ENCODE measurements around the gene ANKRD39. TPM values are rescaled to one million over a fixed set of nuclear protein-coding genes. Genes with fewer than 3 reads are reported as not detected.

The ANKRD39 gene
- total and polyA plus RNA-seq, 2 of the 8 experiments (the other 6 are each of a cell fraction or from before 2014, with no cell fraction given), result 18.5 to 21.3 TPM

- Histone ChIP-seq H3K27ac (ENCODE audit: low read depth, low read length) (no peak overlapping the region), H4K20me1 (replicated peaks in 1 of 2; ENCODE audit: control insufficient read depth in 1 of 2, insufficient read depth in 2 of 2, low read length in 2 of 2) (peaks cover 18 to 42% of the 10 kb centered on the region in 2 experiments), H2AK5ac (ENCODE audit: low read depth, low read length) (no peak overlapping the region), H4K8ac (ENCODE audit: extremely low read depth, insufficient read depth, low read length) (peak overlapping the region; percentile 15; the same call in 1 of the 2 replicates), H3K27me3 (replicated peaks in 1 of 4; ENCODE audit: control insufficient read depth in 3 of 4, extremely low read depth in 1 of 4, insufficient read depth in 3 of 4, low read length in 3 of 4) (no peaks in the 10 kb centered on the region; a peak in 1 of 7 replicates), H3K4me3 (ENCODE audit: extremely low read depth in 1 of 4, insufficient read depth in 2 of 4, low read depth in 3 of 4, low read length in 4 of 4) (no peak overlapping the region), H3K23ac (ENCODE audit: insufficient read length) (no peak overlapping the region), H3K36me3 (ENCODE audit: control insufficient read depth in 2 of 4, insufficient read depth in 4 of 4, low read length in 3 of 4) (peaks cover 0 to 15% (median 4%) of the 10 kb centered on the region in 4 experiments; a peak in 5 of 8 replicates), H4K91ac (replicated peaks; ENCODE audit: insufficient read length, low read length) (no peak overlapping the region), H3K79me1 (ENCODE audit: low read depth, low read length) (peaks cover 36% of the 10 kb centered on the region), H2BK120ac (replicated peaks; ENCODE audit: low read depth, low read length) (no peak overlapping the region), H3K9me3 (ENCODE audit: insufficient read depth in 2 of 2, low read depth in 1 of 2, low read length in 1 of 2) (no peaks in the 10 kb centered on the region), H3K4me1 (replicated peaks in 1 of 4; ENCODE audit: control insufficient read depth in 3 of 4, insufficient read depth in 4 of 4, low read length in 3 of 4) (peaks cover 0 to 22% (median 16%) of the 10 kb centered on the region in 4 experiments; a peak in 6 of 7 replicates), H2BK12ac (ENCODE audit: low read depth, low read length) (no peak overlapping the region), H4K5ac (ENCODE audit: insufficient read length, low read depth, low read length) (no peak overlapping the region), H3K23me2 (ENCODE audit: low read depth, low read length) (peaks cover 17% of the 10 kb centered on the region), H2BK5ac (ENCODE audit: low read depth, low read length) (no peak overlapping the region), H3K18ac (ENCODE audit: extremely low read depth, low read length) (no peak overlapping the region), H3K4me2 (ENCODE audit: insufficient read depth in 1 of 2, low read depth in 2 of 2, low read length in 2 of 2) (peak overlapping the region in 1 of 2 experiments; percentile 98; a peak in 2 of 4 replicates), H2BK15ac (ENCODE audit: low read length) (no peak overlapping the region), H2BK20ac (ENCODE audit: low read length) (no peak overlapping the region), H2AFZ (ENCODE audit: low read length) (no peak overlapping the region), H3K79me2 (ENCODE audit: control insufficient read depth in 1 of 2, insufficient read depth in 2 of 2, low read length in 2 of 2) (peaks cover 3 to 75% of the 10 kb centered on the region in 2 experiments; a peak in 3 of 4 replicates), H3K4ac (replicated peaks; ENCODE audit: insufficient read length, low read depth, low read length) (no peak overlapping the region), H3K9ac (replicated peaks in 1 of 4; ENCODE audit: extremely low read depth in 1 of 4, low read depth in 3 of 4, low read length in 3 of 4) (no peak overlapping the region), H3K56ac (replicated peaks; ENCODE audit: insufficient read length, low read depth, low read length) (no peak overlapping the region), H3K14ac (ENCODE audit: insufficient read length) (no peak overlapping the region)
- DNase-seq (ENCODE audit: low read depth in 1 of 2, low spot score in 2 of 2), result no peak
- WGBS, 2 experiments (ENCODE audit: extremely low coverage in 1 of 2, insufficient coverage in 1 of 2, insufficient read length in 1 of 2, insufficient replicate concordance in 2 of 2, low coverage in 1 of 2, low lambda C conversion rate in 2 of 2, missing lambda C conversion rate in 1 of 2), result 91% methylated on average over 12 of the region's 12 CpGs; no CpG with 5 or more reads in 1 of the 2 experiments
- ChIA-PET POLR2A (ENCODE audit: partially characterized antibody) (interaction anchor here (0.8 to 2.1 kb wide), 11 partner anchors 10 to 131 kb away, joined by 3 to 9 read pairs (median 3); partner anchors contain the start of gene ANKRD23), CTCF (ENCODE audit: partially characterized antibody) (interaction anchor here (0.8 to 5.3 kb wide), 12 partner anchors 10 to 292 kb away, joined by 3 to 30 read pairs (median 4); no protein-coding TSS in a partner anchor)
- FAIRE-seq, result no peak
- TF ChIP-seq NANOG (IDR thresholded peaks at IDR 0.05; ENCODE audit: insufficient read depth, low read depth, low read length, poor library complexity, severe bottlenecking), result no peak
- peak in 1 of 2 experiments; percentile 5; a peak in 1 of 4 replicates for TF ChIP-seq RAD21 (IDR thresholded peaks at IDR 0.05 in 1 of 2, conservative IDR thresholded peaks at IDR 0.05 in 1 of 2; ENCODE audit: low read depth in 2 of 2, low read length in 2 of 2)
- TF ChIP-seq CTCF (IDR thresholded peaks at IDR 0.05; ENCODE audit: control extremely low read depth in 1 of 3, insufficient read depth in 1 of 3, low read depth in 1 of 3, low read length in 3 of 3), result peak in 1 of 3 experiments; percentile 29; a peak in 1 of 4 replicates
Measured at GRCh38 chr2:96819876-96820511, 37.8 kb downstream of the ANKRD39 start.

Measured in H1 (cell line).